Neural progenitor cell (in vitro differentiated cells): ENCODE data around the gene THRB.

ENCODE experiments used
- EZH2 ChIP-seq: fragments of 200-600 bp; sonication (generic); IDR thresholded peaks from 2 replicates; pipeline ENCODE4 v1.6.1; 2017; ENCODE audit warnings: antibody characterized with exemption, mild to moderate bottlenecking, moderate library complexity
- TF ChIP-seq, protein P1 (sequence below): fragments of 200-600 bp; sonication (generic); IDR thresholded peaks from 2 replicates; pipeline ENCODE4 v1.5.1; 2017; ENCODE audit warnings: antibody characterized with exemption, mild to moderate bottlenecking

DNA sequence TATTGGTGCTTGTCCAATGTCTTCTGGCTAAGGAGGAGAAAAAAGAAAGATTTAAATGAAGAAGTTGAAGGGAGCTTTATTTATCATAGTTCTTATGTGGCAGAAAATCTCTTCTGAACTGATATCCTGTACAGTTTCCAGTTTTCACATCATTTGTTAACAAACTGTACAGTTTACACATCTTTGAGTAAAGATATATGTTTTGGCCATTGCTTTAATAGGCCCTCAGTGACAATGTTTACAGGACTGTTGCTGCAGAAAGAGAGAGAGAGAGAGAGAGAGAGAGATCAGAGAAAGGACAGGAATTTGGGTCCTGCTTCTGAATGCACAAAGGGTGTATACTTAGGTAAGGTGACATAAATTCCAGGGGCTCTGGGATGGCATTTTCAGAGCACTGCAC, 361.2 kb downstream of the THRB start:
- no peak for TF ChIP-seq EZH2
- TF ChIP-seq, protein P1, sequence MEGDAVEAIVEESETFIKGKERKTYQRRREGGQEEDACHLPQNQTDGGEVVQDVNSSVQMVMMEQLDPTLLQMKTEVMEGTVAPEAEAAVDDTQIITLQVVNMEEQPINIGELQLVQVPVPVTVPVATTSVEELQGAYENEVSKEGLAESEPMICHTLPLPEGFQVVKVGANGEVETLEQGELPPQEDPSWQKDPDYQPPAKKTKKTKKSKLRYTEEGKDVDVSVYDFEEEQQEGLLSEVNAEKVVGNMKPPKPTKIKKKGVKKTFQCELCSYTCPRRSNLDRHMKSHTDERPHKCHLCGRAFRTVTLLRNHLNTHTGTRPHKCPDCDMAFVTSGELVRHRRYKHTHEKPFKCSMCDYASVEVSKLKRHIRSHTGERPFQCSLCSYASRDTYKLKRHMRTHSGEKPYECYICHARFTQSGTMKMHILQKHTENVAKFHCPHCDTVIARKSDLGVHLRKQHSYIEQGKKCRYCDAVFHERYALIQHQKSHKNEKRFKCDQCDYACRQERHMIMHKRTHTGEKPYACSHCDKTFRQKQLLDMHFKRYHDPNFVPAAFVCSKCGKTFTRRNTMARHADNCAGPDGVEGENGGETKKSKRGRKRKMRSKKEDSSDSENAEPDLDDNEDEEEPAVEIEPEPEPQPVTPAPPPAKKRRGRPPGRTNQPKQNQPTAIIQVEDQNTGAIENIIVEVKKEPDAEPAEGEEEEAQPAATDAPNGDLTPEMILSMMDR, result no peak
